SH-SY5Y (cell line): Measurements from ENCODE around the gene TLCD3B.

Source experiments
- GATA2 ChIP-seq: IDR thresholded peaks from 2 replicates; pipeline ENCODE4 v1.6.1; 2011; ENCODE audit warnings: mild to moderate bottlenecking, low read depth, low read length
- GATA3 ChIP-seq: IDR thresholded peaks from 2 replicates; pipeline ENCODE4 v1.6.1; 2011; ENCODE audit warnings: low read depth, mild to moderate bottlenecking, low read length, moderate library complexity

DNA sequence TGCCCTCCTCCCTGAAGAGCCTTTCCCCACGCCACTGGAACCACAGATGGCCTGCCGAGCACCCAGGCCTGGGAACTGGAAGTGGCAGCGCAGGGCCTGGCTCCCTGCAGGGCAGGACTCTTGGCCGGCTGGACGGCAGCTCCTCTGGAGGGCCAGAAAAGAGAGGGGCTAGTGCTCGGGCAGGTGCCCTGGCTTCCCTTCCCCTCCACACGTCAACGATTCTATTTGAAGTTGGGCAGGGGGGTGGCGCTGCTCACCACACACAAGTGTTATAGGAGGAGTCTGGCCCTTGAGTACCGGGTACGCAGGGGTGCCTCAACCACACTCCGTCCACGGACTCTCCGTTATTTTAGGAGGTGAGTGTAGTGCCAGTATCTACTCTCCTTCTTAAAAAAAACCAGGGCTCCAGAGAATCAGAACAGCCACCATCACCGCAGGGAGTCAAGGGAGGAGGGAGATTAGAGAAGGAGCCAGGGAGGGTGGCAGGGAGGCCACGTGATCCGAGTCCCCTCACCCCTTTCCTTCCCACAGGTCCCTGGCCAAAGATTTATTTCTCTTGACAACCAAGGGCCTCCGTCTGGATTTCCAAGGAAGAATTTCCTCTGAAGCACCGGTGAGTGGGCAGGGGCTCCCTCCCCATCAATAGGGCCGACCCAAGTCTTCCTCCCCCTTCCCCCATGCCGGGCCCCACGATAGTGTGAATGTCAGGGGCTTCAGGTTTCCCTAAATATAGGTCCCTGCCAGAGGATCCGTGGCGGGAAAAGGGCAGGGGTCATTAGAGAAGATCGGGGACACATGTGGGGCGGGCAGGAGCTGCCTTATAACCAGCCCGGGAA lies 33.0 kb upstream of the TLCD3B start:
- TF ChIP-seq GATA2 = no peak
- no peak for TF ChIP-seq GATA3
